GM23248 (cell line): ENCODE results near the gene CPNE6.

Experiments used
- EZH2 ChIP-seq: fragments of 200-600 bp; sonication (generic); IDR thresholded peaks from 2 replicates; pipeline ENCODE4 v1.6.1; 2018; ENCODE audit warnings: antibody characterized with exemption, mild to moderate bottlenecking; ENCODE audit not compliant: insufficient read depth, poor library complexity, severe bottlenecking
- EZH2phosphoT487 ChIP-seq: fragments of 200-600 bp; sonication (generic); IDR thresholded peaks from 2 replicates; pipeline ENCODE4 v1.6.1; 2018; ENCODE audit warnings: antibody characterized with exemption, moderate library complexity, mild to moderate bottlenecking, low read depth; ENCODE audit not compliant: insufficient read depth

GRCh38 chr14:24040692-24041091, 30.7 kb upstream of the CPNE6 start:
- TF ChIP-seq EZH2 (no peak), EZH2phosphoT487 (no peak)
